NCI-H1048 (cell line): ENCODE results near the gene GNB1L.
"Not testable (repeated sequence)": the region's sequence is repeated elsewhere in the genome, so short reads cannot be mapped to it uniquely, and the experiment has no call there.

ENCODE experiments used
- DNase-seq: peaks from one replicate; lab custom pipeline; 2025; lab: John Stamatoyannopoulos, UW

GNB1L gene

DNA sequence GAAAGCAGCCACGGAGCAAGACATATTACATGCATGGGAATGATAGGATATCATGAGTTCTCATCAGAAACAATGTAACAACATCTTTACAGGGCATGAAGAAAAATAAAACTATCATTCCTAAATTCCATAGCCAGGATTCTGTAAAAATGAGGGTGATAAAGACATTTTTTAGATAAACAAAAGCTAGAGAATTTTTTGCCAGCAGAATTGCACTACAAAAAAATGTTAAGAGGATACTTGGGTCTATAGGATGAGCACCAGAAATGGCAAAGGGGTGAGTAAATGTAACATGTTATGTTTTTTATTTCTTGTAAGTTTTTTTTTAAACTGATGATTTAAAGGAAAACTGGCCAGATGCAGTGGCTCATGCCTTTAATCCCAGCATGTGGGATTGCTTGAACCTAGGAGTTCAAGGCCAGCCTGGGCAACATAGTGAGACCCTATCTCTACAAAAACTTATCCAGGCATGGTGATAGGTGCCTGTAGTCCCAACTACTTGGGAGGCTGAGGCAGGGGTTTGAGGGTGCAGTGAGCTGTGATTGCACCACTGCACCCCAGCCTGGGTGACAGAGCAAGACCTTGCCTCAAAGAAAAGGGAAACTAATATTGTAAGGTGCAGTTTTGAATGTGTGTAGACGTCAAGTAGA, 60.9 kb downstream of the GNB1L start:
- no peak for DNase-seq

DNA sequence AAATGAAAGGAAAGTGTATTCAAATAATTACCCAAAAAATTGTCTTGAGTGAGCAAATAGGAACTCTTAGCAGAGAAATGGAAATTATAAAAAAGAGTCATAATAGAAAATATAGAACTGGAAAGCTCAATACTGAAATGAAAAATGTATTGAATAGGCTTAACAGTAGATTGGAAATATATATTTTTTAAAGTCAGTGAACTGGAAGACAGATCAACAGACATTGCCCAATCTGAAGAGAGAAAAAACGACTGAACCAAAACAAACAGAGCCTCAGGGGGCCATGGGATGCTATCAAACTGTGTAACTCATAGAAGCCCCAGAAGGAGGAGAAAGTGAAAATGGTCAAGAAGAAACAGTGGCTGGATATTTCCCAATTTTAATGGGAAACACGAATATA, 61.5 kb downstream of the GNB1L start:
- DNase-seq: no peak

DNA sequence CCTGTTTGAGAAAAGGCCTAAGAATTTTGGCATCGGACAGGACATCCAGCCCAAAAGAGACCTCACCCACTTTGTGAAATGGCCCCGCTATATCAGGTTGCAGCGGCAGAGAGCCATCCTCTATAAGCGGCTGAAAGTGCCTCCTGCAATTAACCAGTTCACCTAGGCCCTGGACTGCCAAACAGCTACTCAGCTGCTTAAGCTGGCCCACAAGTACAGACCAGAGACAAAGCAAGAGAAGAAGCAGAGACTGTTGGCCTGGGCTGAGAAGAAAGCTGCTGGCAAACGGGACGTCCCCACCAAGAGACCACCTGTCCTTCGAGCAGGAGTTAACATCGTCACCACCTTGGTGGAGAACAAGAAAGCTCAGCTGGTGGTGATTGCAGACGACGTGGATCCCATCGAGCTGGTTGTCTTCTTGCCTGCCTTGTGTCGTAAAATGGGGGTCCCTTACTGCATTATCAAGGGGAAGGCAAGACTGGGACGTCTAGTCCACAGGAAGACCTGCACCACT, 62.2 kb downstream of the GNB1L start:
- not testable (repeated sequence) for DNase-seq

DNA sequence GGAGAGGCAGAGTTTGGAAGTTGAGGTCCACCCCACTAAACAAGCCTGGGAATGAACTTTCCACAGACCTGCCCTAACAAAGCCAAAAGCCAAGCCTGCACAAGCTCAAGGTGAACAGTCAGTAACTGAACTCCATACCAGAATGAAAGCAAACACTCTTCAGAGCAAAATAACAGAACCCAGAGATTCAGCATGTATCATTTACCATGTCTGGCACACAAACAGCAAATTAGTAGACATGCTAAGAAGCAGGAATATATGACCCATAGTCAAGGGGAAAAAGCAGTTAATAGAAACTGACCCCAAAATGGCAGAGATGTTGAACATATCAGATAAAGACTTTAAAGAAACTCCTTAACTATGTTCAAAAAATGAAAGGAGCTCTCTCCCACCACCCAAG, 62.8 kb downstream of the GNB1L start:
- DNase-seq: no peak

DNA sequence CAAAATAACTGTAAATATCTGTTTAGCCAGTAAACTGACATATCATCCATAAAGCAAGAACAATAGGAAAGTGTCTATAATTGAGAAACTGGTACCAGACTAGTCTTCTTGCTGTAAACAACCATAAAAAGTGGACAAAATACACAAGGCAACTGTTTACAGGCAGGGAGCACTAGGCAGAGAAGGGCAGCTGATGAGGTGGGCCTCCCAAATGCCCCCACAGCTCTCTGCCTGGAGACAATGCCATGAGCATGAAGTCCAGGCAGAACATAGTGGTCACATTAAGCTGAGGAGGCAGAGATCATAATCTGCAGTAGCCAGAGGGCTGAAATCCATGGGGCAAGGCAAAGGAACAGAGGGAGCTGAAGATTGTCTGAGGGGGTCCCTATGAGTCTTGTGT, 63.4 kb downstream of the GNB1L start:
- DNase-seq: no peak

DNA sequence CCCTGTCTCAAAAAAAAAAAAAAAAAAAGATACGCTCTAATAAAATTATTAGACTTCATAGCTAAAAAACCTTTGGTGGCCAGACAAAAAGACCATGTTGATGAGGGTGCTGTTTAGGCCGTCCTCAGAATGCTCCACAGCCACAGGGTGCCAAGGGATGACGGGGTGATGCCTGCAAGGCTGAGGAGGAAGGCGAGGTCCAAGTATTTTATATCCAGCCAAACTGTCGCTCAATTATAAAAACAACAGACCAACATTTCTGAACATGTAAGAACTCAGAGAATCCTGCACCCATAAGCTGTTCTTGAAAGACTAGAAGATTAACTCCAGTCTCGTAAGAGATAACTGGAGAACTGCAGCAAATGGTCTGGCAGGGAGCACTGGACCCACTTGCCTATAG, 64.8 kb downstream of the GNB1L start:
- no peak for DNase-seq

DNA sequence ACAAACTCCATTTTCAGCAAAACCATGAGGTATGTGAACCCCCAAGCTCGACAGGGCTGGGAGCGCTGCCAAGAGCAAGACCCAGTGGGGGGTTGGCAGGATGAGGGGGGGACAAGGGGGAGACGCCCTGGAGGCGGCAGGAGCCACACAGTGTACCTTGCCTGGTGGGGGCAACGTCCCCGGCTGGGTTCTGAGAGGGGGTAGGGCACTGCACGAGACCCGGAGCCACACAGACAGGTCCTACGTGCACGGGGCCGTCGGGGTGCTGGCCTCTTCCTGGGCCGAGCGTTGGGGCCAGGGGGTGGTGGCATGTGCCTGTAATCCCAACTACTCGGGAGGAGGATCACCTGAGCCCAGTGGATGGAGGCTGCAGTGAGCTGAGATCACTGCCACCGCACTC, 65.3 kb downstream of the GNB1L start:
- DNase-seq: no peak

DNA sequence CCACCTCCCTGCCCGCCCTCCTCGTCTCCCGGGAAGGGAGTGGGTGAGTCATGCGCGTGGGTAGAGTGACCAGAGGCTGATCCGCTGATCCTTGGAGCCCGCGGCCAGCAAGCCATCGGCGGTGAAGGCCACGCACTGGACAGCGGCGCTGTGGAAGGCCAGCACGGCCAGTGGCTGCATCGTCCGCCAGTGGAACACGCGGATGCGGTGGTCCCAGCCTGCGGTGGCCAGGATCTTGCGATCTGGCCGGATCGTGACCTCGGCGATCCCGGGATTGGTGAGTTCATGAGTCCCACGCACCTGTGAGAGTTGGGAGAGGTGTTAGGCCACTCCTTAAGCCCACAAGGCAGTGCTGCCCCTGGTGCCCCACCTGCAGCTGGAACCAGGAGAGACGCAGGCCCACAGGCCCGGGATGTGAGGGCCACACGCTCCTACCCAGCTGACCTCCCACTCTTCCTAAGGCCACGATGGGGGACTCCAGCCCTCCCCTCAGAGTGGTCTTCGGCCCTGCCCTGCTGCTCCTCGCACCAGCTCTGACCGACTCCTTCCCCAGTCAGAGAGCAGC, 65.9 kb downstream of the GNB1L start:
- no peak for DNase-seq

DNA sequence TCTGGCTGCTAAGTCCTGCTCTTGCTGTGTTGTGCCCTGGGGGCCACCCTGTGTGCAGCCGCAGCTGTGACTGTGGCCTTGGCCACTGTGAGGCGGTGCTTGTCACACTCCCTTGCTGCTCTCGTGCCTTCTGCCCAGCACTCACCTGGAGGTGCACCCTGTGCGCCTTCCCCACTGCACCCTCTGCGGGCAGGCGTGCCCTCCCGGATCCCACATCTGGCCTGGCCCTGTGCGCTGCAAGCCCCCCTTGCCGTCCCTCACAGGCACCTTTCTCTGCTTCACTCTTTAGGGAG, 66.9 kb downstream of the GNB1L start:
- DNase-seq: no peak

DNA sequence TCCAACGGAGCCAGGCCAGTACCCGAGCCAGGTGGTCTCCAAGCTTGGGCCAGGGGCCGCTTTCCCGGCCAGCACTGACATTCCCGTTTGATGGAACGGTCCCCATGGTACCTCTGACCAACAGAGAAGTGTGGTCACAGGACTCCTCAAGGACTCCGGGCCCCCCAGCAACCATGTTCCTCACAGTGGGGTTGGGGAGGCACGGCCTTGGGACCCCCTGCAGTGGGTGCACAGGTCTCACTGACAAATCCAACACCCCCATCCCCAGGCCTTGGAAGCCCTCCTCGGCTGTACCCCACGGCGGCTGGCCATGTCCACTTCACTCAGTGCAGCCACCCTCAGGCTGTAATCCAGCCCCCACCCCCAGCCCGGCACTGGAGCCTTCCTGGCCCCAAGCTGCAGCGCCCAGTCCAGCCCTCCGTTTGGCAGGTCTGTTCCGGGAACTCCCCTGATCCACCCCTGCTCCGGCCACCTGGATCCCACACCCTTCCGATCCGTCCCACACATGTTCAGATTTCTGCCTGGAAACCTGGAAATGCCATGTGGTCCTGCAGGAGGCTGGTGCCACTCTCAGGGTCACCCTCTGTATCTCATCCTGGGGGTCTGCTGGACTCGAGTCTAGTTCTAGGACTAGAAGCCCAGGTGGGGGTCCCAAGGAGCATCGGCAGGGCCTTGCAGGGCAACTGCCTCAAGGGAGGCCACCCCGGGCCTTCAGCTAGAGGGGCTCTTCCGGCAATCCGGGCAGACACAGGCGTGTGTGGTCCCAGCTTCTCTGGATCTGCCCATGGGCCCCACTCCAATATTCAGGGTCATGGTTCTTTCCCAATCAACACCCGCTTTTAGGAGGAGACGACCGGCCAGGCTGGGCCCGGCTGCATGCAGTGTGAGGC, 67.5 kb downstream of the GNB1L start:
- no peak for DNase-seq

DNA sequence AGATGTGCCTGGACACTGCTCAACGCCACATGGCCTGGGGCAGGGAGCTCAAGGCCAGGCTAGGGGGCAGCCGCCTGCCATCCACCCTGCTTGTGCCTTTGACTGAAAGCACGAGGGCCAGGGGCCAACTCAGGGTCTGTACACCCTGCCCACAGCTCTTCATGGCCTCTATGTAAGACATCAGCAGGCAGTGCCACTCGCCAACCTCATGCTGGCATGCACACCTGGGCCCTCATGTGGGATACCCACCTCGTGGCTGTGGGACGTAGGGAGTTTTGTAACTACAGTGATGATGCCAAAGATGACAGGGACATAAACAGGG, 68.4 kb downstream of the GNB1L start:
- DNase-seq: no peak

DNA sequence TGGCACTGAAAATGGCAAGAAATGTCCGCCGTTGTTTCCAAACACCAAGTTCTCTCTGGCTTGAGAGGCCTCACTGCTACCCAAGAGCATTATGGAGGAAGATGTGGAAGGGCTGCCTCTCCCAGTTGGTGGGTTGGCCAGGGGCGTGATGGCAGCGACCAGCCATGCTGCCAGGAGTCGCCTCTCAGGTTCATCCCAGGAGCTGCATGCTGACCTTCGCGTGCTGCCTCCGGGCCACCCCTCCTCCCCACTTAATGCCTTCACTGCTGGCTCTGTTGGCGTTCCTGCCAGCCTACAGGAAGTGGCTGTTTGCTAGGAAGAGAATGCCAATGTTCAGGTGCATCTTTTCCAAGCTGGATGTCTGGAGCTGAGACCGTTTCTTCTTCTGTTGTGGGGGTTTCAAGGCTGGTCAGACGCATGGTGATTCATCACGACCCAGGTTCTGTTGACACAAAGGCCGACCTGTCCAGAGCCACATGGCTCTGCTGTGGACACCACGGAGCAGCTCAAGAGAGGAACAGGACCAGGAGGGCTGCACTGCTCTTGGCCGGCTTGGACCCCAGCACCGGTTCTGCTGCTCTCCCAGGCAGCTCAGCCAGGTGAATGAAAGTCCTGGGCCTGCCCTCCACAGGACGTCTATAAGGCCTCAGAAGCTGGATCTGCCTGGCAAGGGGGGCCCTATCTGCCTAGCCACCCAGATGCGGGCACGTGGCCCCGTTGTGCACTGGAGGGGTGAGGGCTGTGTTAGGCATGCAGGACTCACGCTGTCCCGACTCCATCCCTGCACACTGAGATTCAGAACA, 69.0 kb downstream of the GNB1L start:
- DNase-seq: no peak

DNA sequence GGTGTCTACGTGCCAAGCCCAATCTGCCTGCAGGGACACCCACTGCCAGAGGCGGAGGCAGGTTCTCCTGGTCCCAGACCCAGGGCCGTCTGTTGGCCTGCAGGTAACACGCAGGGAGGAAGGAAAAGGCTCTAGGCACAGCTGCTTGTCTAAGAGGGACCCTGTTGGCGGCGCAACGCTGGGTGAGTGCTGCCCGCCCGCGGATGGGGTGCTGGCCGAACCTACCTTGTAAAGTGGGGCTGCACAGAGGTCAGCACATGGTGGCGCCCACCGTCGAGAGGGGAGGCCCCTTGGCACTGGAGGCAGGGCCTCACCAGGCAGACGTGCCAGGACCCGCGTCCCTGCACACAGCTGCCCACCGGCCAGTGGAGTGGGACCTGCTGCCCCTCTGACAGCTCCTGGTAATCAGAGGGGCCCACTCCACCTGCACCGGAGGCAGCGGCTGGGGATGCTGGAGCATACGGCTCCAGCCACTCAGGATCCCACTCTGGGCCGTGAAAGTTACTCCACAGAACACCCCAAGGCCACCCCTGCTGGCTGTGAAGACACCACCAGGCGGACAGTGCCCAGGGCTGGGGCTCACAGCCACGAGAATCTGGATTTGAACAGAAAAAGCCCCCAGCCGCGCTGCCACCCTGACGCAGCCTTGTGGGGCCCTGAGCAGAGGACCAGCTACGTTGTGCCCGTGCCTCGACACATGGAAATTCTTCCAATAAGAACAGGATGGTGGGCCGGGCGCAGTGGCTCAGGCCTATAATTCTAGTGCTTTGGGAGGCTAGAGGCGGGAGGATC, 70.1 kb downstream of the GNB1L start:
- DNase-seq: no peak

DNA sequence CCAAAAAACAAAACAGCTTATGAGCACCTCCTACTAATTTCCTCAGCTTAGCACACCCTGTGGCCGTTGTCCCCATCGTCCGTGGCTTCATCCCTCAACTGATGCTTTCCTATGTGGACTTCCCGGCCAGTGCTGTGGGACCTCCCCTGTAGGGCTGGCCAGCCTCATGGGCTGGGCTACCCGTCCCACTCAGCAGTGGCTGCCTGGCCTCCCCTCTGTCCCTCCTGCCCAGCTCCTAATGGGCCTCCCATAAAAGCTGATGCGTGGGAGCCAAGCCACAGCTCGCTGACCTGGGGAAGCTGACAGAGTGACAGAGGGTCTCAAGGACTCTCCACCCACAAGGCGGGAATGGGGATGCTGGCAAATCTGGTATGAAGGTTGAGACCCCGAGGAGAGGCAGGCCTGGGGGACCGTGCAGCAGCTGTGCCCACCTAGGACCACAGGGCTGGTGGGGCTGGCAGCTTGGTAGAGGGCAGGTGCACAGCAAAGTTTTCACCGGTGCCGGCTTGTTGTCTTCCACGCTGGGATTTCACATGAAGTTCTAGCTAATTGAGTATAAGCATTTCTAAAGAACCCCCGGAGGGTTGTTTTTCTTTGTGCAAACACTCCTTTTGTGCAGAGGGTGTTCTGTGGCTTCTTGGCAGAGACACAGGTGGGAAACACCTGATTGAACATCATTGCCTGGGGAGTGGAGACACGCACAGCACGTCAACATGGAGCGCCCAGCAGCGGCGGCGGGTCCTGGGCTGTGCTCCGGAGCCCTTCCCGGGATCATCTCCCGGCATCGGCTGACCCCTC, 70.9 kb downstream of the GNB1L start:
- no peak for DNase-seq

DNA sequence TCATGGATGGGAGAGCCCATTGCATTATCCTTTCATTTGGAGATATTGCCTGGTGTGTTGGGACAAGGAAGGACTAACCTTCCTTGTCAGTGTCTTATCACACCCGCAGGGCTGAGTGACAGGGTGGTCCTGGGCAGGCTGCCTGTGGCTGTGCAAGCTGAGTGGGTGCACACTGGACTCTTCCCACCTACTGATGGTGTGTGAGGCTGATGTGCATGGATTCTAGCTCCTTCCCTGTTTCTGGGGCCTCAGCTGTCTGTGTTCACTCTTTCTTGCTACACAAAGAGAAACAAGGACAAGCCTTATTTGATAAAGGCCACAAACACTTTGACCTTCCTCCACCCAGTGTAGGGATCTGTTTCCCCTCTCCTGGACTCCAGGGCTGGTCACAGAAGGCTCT, 72.1 kb downstream of the GNB1L start:
- DNase-seq: no peak

DNA sequence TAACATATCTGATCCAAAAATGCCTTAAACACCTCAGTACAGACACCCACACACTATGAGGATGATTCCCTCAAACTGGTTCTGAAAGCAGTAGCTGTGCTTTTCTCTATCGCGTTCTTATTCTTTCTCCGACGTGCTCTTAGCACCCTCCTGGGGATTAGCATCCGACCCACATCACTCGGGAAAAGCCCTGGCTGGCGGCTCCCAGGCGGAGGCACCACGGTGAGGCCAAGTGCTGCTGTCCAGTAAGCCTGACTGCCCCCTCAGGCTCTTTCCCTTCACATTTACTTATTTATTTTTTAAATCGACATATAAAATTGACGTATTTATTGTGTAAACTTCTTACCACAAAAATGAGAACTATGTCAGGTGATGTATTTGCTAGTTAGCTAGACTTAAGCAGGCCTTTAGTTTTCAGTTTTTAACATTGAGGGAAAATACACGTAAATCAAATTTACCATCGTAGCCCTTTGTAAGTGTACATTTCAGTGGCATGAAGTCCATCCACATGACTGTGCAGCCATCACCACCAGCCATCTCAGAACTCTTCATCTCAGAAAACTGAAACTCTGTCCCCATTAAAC, 74.9 kb downstream of the GNB1L start:
- no peak for DNase-seq

DNA sequence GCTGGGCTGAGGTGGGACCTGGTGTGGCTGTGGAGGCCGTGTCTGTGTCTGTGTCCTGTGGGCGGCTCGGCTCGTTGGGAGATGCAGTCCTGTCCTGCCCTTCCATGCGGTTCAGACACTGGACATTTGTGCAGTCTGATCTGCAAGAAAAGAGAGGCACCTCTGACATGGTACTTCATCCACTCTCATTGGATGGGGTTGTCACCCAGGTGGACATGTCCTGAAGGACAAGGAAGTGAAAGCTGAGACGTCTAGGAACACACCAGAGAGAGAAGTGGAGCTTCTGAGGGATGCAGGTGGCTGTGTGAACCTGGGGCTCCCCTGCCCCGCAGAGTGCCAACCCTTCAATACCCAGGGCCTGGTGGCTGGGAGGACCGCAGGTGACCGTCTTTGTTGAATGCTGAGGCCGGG, 75.7 kb downstream of the GNB1L start:
- DNase-seq: no peak

DNA sequence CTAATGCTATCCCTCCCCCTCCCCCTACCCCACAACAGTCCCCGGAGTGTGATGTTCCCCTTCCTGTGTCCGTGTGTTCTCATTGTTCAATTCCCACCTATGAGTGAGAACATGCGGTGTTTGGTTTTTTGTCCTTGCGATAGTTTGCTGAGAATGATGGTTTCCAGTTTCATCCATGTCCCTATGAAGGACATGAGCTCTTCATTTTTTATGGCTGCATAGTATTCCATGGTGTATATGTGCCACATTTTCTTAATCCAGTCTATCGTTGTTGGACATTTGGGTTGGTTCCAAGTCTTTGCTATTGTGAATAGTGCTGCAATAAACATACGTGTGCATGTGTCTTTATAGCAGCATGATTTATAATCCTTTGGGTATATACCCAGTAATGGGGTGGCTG, 77.5 kb downstream of the GNB1L start:
- not testable (repeated sequence) for DNase-seq

DNA sequence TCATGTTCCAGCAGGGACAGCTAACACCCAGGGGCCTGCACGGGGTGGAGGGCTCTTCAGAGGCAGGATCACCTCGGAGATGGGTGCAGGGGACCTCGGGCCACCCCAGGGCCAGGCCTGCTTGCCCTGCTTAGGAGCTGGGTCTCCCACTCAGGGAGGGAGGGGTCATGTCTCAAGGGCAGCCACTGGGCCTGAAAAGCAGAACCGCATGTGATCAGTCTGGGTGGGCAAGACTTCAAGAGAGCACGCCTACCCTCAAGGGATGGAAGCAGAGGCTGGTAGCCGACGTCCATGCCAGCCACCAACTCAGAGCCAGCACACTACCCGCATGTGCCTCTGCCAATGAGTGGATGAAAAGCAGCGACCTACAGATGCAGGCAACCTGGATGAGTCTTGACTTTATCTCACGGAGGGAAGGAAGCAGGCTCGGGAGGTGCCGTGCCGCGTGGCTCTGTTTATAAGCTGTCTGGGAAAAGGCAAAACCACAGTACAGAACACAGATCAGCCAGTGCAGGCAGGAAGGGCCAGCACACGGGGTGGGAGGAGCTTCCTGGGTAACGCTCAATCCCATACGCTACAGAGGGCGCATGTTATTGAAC, 78.1 kb downstream of the GNB1L start:
- DNase-seq: no peak
